SK-N-SH treated with all-trans-retinoic acid at 6 μM for 48 hours (cell line): ENCODE measurements around the gene LCE3C.

Source experiments
- ATAC-seq: fragments of 200-7000 bp; cut with Tn5 transposase; 3 replicates; pipeline ENCODE4 v1.9.1; 2020; ENCODE audit warnings: mild to moderate bottlenecking, moderate library complexity
- ARNTL ChIP-seq: fragments of 450-650 bp; formaldehyde crosslinking; IDR thresholded peaks from 2 replicates; pipeline ENCODE4 v1.5.0; 2020; ENCODE audit warnings: low read depth, mild to moderate bottlenecking, moderate library complexity, borderline replicate concordance
- BACH2 ChIP-seq: fragments of 250-450 bp; sonication (Bioruptor Pico); IDR thresholded peaks from 2 replicates; pipeline ENCODE4 v1.9.0; 2021; ENCODE audit warnings: mild to moderate bottlenecking, borderline replicate concordance
- CSDC2 ChIP-seq: fragments of 250-450 bp; sonication (Bioruptor Pico); IDR thresholded peaks from 2 replicates; pipeline ENCODE4 v1.5.0; 2020; ENCODE audit warnings: mild to moderate bottlenecking, moderate library complexity
- ESRRG ChIP-seq: fragments of 250-450 bp; sonication (Bioruptor Pico); IDR thresholded peaks from 2 replicates; pipeline ENCODE4 v1.6.1; 2021; ENCODE audit warnings: mild to moderate bottlenecking
- GLIS3 ChIP-seq: fragments of 250-450 bp; sonication (Bioruptor Pico); IDR thresholded peaks from 2 replicates; pipeline ENCODE4 v1.5.0; 2020; ENCODE audit warnings: mild to moderate bottlenecking, moderate library complexity
- ISL1 ChIP-seq: fragments of 250-450 bp; sonication (Bioruptor Pico); IDR thresholded peaks from 2 replicates; pipeline ENCODE4 v2.1.2; 2022; ENCODE audit warnings: mild to moderate bottlenecking, moderate library complexity
- OSR1 ChIP-seq: fragments of 250-450 bp; sonication (Bioruptor Pico); IDR thresholded peaks from 2 replicates; pipeline ENCODE4 v1.8.0; 2022; ENCODE audit warnings: moderate library complexity, mild to moderate bottlenecking, inconsistent platforms
- PPARA ChIP-seq: fragments of 250-450 bp; sonication (Bioruptor Pico); IDR thresholded peaks from 2 replicates; pipeline ENCODE4 v1.5.0; 2020; ENCODE audit warnings: mild to moderate bottlenecking, borderline replicate concordance
- RARB ChIP-seq: fragments of 250-450 bp; sonication (Bioruptor Pico); IDR thresholded peaks from 2 replicates; pipeline ENCODE4 v1.8.0; 2021; ENCODE audit warnings: mild to moderate bottlenecking, moderate library complexity
- SNAI2 ChIP-seq: fragments of 250-450 bp; sonication (Bioruptor Pico); IDR thresholded peaks from 2 replicates; pipeline ENCODE4 v1.5.0; 2020; ENCODE audit warnings: mild to moderate bottlenecking, moderate library complexity
- TCF4 ChIP-seq: fragments of 250-450 bp; sonication (Bioruptor Pico); IDR thresholded peaks from 2 replicates; pipeline ENCODE4 v1.8.0; 2021; ENCODE audit warnings: mild to moderate bottlenecking, moderate library complexity, borderline replicate concordance
- TOX ChIP-seq: fragments of 250-450 bp; sonication (Bioruptor Pico); IDR thresholded peaks from 2 replicates; pipeline ENCODE4 v1.8.0; 2021; ENCODE audit warnings: mild to moderate bottlenecking, moderate library complexity, borderline replicate concordance
- ZC3H10 ChIP-seq: fragments of 250-450 bp; sonication (Bioruptor Pico); IDR thresholded peaks from 2 replicates; pipeline ENCODE4 v1.5.1; 2021; ENCODE audit warnings: mild to moderate bottlenecking, moderate library complexity
- ZFP3 ChIP-seq: fragments of 250-450 bp; sonication (Bioruptor Pico); IDR thresholded peaks from 2 replicates; pipeline ENCODE4 v1.5.0; 2020; ENCODE audit warnings: mild to moderate bottlenecking, moderate library complexity
- ZFP30 ChIP-seq: fragments of 450-650 bp; formaldehyde crosslinking; IDR thresholded peaks from 2 replicates; pipeline ENCODE4 v1.5.0; 2022; ENCODE audit warnings: mild to moderate bottlenecking, moderate library complexity
- ZNF565 ChIP-seq: fragments of 450-650 bp; formaldehyde crosslinking; conservative IDR thresholded peaks from 2 replicates; pipeline ENCODE4 v1.5.0; 2020; ENCODE audit warnings: low read depth, mild to moderate bottlenecking, moderate library complexity
- ZNF70 ChIP-seq: fragments of 450-650 bp; formaldehyde crosslinking; IDR thresholded peaks from 2 replicates; pipeline ENCODE4 v1.5.0; 2020; ENCODE audit warnings: mild to moderate bottlenecking, moderate library complexity
- TF ChIP-seq, protein P1 (sequence below): fragments of 250-450 bp; sonication (Bioruptor Pico); IDR thresholded peaks from 2 replicates; pipeline ENCODE4 v1.5.1; 2020; ENCODE audit warnings: low read depth, mild to moderate bottlenecking, moderate library complexity
- TF ChIP-seq, protein P2 (sequence below): fragments of 250-450 bp; sonication (Bioruptor Pico); IDR thresholded peaks from 2 replicates; pipeline ENCODE4 v1.5.1; 2021; ENCODE audit warnings: mild to moderate bottlenecking, moderate library complexity
- TF ChIP-seq, protein P3 (sequence below): fragments of 250-450 bp; sonication (Bioruptor Pico); IDR thresholded peaks from 2 replicates; pipeline ENCODE4 v1.8.0; 2020; ENCODE audit warnings: mild to moderate bottlenecking, moderate library complexity, borderline replicate concordance

Gene LCE3C

DNA sequence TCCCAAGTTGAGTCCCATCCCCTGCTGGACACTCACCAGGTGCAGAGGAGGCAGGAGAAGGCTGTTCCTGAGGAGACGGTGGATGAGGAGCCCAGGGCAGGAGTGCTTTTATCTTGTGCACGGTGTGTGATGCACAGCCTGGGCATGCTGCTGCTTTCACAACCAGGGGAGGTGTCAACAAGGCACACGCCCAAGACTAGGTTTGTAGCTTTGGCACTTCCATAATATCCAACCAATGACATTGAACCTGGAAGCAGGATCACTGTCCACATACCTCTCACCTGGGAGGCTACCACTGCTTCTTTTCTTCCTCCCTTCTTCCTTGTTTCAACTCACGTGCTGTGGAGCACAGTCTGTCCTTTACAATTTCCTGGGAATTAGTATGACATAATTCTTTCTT, 19.6 kb upstream of the LCE3C start, which contains the start of gene LCE3D:
TSS of gene LCE3D (minus strand) at position 84 of the 400 bp plus-strand sequence. CDS start 580 bp downstream, outside the sequence.
- ATAC-seq = no peak

DNA sequence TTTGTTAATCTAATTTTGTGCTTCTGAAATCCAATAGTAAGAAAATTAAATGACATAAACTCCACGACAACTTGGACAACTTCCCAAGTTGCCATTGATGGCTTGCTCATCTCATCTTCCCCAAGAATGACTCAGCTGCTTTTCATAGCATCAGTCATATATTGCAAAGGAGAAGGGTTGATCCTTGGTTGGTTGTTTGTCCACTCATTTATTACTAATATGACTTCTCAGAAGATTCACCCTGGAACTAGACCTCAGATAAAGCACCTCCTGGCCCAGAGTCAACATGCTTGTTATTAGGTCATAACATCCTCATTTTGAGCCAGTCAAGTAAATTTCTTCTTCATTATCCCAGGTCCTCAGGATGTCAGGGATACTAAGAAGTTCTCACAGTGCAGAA, 17.4 kb upstream of the LCE3C start:
- no peak for TF ChIP-seq ZFP3
- no peak for TF ChIP-seq ZC3H10 (CRISPR knock-in tag)
- TF ChIP-seq, protein P1, sequence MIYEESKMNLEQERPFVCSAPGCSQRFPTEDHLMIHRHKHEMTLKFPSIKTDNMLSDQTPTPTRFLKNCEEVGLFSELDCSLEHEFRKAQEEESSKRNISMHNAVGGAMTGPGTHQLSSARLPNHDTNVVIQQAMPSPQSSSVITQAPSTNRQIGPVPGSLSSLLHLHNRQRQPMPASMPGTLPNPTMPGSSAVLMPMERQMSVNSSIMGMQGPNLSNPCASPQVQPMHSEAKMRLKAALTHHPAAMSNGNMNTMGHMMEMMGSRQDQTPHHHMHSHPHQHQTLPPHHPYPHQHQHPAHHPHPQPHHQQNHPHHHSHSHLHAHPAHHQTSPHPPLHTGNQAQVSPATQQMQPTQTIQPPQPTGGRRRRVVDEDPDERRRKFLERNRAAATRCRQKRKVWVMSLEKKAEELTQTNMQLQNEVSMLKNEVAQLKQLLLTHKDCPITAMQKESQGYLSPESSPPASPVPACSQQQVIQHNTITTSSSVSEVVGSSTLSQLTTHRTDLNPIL (CRISPR knock-in tag) = no peak
- no peak for TF ChIP-seq ARNTL (CRISPR knock-in tag)
- no peak for TF ChIP-seq SNAI2 (CRISPR knock-in tag)
- no peak for TF ChIP-seq ZFP30
- no peak for TF ChIP-seq OSR1
- TF ChIP-seq CSDC2 (CRISPR knock-in tag) = no peak
- TF ChIP-seq, protein P2, sequence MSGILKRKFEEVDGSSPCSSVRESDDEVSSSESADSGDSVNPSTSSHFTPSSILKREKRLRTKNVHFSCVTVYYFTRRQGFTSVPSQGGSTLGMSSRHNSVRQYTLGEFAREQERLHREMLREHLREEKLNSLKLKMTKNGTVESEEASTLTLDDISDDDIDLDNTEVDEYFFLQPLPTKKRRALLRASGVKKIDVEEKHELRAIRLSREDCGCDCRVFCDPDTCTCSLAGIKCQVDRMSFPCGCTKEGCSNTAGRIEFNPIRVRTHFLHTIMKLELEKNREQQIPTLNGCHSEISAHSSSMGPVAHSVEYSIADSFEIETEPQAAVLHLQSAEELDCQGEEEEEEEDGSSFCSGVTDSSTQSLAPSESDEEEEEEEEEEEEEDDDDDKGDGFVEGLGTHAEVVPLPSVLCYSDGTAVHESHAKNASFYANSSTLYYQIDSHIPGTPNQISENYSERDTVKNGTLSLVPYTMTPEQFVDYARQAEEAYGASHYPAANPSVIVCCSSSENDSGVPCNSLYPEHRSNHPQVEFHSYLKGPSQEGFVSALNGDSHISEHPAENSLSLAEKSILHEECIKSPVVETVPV = no peak
- TF ChIP-seq ESRRG (CRISPR knock-in tag) = no peak
- no peak for TF ChIP-seq ZNF70 (CRISPR knock-in tag)
- TF ChIP-seq RARB (CRISPR knock-in tag) = no peak
- no peak for TF ChIP-seq BACH2 (CRISPR knock-in tag)
- TF ChIP-seq, protein P3, sequence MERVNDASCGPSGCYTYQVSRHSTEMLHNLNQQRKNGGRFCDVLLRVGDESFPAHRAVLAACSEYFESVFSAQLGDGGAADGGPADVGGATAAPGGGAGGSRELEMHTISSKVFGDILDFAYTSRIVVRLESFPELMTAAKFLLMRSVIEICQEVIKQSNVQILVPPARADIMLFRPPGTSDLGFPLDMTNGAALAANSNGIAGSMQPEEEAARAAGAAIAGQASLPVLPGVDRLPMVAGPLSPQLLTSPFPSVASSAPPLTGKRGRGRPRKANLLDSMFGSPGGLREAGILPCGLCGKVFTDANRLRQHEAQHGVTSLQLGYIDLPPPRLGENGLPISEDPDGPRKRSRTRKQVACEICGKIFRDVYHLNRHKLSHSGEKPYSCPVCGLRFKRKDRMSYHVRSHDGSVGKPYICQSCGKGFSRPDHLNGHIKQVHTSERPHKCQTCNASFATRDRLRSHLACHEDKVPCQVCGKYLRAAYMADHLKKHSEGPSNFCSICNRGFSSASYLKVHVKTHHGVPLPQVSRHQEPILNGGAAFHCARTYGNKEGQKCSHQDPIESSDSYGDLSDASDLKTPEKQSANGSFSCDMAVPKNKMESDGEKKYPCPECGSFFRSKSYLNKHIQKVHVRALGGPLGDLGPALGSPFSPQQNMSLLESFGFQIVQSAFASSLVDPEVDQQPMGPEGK (CRISPR knock-in tag) = no peak
- no peak for TF ChIP-seq PPARA (CRISPR knock-in tag)
- no peak for TF ChIP-seq GLIS3 (CRISPR knock-in tag)
- ATAC-seq = no peak

More for the DNA sequence above, 19.6 kb upstream of the LCE3C start, which contains the start of gene LCE3D:
- no peak for TF ChIP-seq ZNF565 (CRISPR knock-in tag)
- TF ChIP-seq, protein P2 = no peak
- TF ChIP-seq ISL1 (CRISPR knock-in tag) = no peak
- TF ChIP-seq RARB (CRISPR knock-in tag) = no peak
- TF ChIP-seq TCF4 (CRISPR knock-in tag) = no peak
- TF ChIP-seq ZFP3 = no peak
- TF ChIP-seq, protein P3 (CRISPR knock-in tag) = no peak
- no peak for TF ChIP-seq CSDC2 (CRISPR knock-in tag)
- TF ChIP-seq TOX (CRISPR knock-in tag) = no peak
- TF ChIP-seq GLIS3 (CRISPR knock-in tag) = no peak
- TF ChIP-seq, protein P1 (CRISPR knock-in tag) = no peak
- TF ChIP-seq, all 23 proteins: peak for 0

DNA sequence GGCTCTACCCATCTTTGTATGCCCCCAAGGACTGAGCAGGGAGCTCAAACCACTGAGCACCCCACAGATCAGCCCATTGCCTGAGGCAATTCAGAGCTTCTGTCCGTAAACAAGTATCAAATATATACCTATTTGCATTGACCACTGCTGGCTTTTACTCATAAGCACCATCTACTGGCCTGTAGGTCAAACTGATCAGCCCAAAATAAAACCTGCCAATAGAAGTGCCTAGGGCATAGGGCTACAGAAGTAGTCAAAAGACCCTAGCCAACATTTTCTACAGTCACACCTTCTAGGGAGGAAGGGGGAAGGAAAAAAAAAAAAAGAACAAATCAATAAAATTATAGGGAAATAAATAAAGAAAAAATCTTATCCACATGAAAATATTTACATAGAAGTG, 14.4 kb upstream of the LCE3C start:
- no peak for TF ChIP-seq ZFP30
- TF ChIP-seq TCF4 (CRISPR knock-in tag) = no peak
- TF ChIP-seq OSR1 = no peak
- TF ChIP-seq, protein P2 = no peak
- no peak for TF ChIP-seq ZFP3
- TF ChIP-seq, protein P1 (CRISPR knock-in tag) = no peak
- TF ChIP-seq, protein P3 (CRISPR knock-in tag) = no peak
- no peak for TF ChIP-seq ESRRG (CRISPR knock-in tag)
- no peak for TF ChIP-seq ZNF70 (CRISPR knock-in tag)
- TF ChIP-seq RARB (CRISPR knock-in tag) = no peak
- no peak for TF ChIP-seq BACH2 (CRISPR knock-in tag)
- TF ChIP-seq ISL1 (CRISPR knock-in tag) = no peak
- no peak for TF ChIP-seq PPARA (CRISPR knock-in tag)
- TF ChIP-seq GLIS3 (CRISPR knock-in tag) = no peak
- ATAC-seq = no peak
